GM23338 (cell line): ENCODE results near the gene OR4C45. TPM values are rescaled to one million over a fixed set of nuclear protein-coding genes. Genes with fewer than 3 reads are reported as not detected.

ENCODE experiments used
- CREB1 ChIP-seq: fragments of 250-450 bp; sonication (Bioruptor Pico); IDR thresholded peaks from 2 replicates; pipeline ENCODE4 v1.5.0; 2020; ENCODE audit warnings: low read depth, mild to moderate bottlenecking, moderate library complexity
- CTCF ChIP-seq, 2 experiments: fragments of 200-600 bp in 1 of 2; sonication (generic) in 1 of 2; conservative IDR thresholded peaks; 2 replicates each; pipeline versions ENCODE4 v1.5.1 to v1.6.1; 2016 to 2017; ENCODE audit warnings: antibody characterized with exemption in 2 of 2, low read depth in 2 of 2, mild to moderate bottlenecking in 2 of 2, moderate library complexity in 1 of 2
- ETS1 ChIP-seq: IDR thresholded peaks from 2 replicates; pipeline ENCODE4 v1.6.1; 2016; ENCODE audit warnings: antibody characterized with exemption
- EZH2 ChIP-seq: fragments of 200-600 bp; sonication (generic); IDR thresholded peaks from one replicate; pipeline ENCODE4 v1.8.0; 2017; ENCODE audit warnings: antibody characterized with exemption, mild to moderate bottlenecking, low read depth; ENCODE audit not compliant: unreplicated experiment
- EZH2phosphoT487 ChIP-seq: fragments of 200-600 bp; sonication (generic); IDR thresholded peaks from one replicate; pipeline ENCODE4 v1.8.1; 2018; ENCODE audit warnings: antibody characterized with exemption; ENCODE audit not compliant: unreplicated experiment
- JUNB ChIP-seq: IDR thresholded peaks from one replicate; pipeline ENCODE4 v1.6.1; 2016; ENCODE audit warnings: antibody characterized with exemption; ENCODE audit not compliant: unreplicated experiment
- NANOG ChIP-seq: IDR thresholded peaks from 2 replicates; pipeline ENCODE4 v1.6.1; 2016; ENCODE audit warnings: antibody characterized with exemption, borderline replicate concordance
- STAT1 ChIP-seq: IDR thresholded peaks from one replicate; pipeline ENCODE4 v1.6.1; 2016; ENCODE audit warnings: antibody characterized with exemption; ENCODE audit not compliant: unreplicated experiment
- ZNF331 ChIP-seq: fragments of 250-450 bp; sonication (Bioruptor Pico); IDR thresholded peaks from 2 replicates; pipeline ENCODE4 v1.5.0; 2020; ENCODE audit warnings: low read depth, mild to moderate bottlenecking, moderate library complexity
- ZNF462 ChIP-seq: fragments of 250-450 bp; sonication (Bioruptor Pico); IDR thresholded peaks from 2 replicates; pipeline ENCODE4 v1.5.0; 2020; ENCODE audit warnings: mild to moderate bottlenecking, moderate library complexity
- polyA plus RNA-seq: library from polyadenylated mRNA; unstranded; fragments of >200 nt; fragmentation: Nextera tagmentation; extraction: Ambion mirVana; gene quantifications from 2 replicates; pipeline ENCODE4 v1.2.1, GENCODE V29; 2016
- total RNA-seq: library from RNA; depleted of rRNA; stranded (reverse); fragments of >200 nt; shearing (Covaris generic); gene quantifications from 2 replicates; pipeline ENCODE4 v1.2.3, GENCODE V29; 2014

OR4C45 gene
- total and polyA plus RNA-seq, 2 experiments from 2014 or later: not detected

GRCh38 chr11:50075856-50076255 lies 43.2 kb downstream of the OR4C45 start (continued):
- TF ChIP-seq ZNF462 (CRISPR knock-in tag) (no peak), NANOG (no peak), EZH2phosphoT487 (no peak), CTCF (conservative IDR thresholded peaks at IDR 0.05; ENCODE audit: low read depth in 2 of 2) (no peak), STAT1 (no peak), EZH2 (no peak), CREB1 (CRISPR knock-in tag) (no peak), JUNB (no peak), ETS1 (no peak), ZNF331 (no peak)
